Neural crest cell (in vitro differentiated cells): Measurements from ENCODE around the gene FIBCD1. TPM values are rescaled to one million over a fixed set of nuclear protein-coding genes. Genes with fewer than 3 reads are reported as not detected.
A peak's percentile ranks its signal among the peaks of the same experiment; 100 is the strongest.

Source experiments
- DNase-seq: peaks from one replicate; pipeline ENCODE4 v3.0.0; 2021; ENCODE audit warnings: low read depth, mixed read lengths, low spot score
- H3K27ac Mint-ChIP-seq: one replicate; pipeline ENCODE4 v1.8.0; 2021; ENCODE audit warnings: mild to moderate bottlenecking, mixed read lengths; ENCODE audit not compliant: unreplicated experiment
- H3K27me3 Mint-ChIP-seq: 2 replicates; pipeline ENCODE4 v1.8.0; 2021; ENCODE audit warnings: low read depth, mild to moderate bottlenecking, mixed read lengths
- H3K36me3 Mint-ChIP-seq: 2 replicates; pipeline ENCODE4 v1.8.0; 2021; ENCODE audit warnings: low read depth, mild to moderate bottlenecking, mixed read lengths
- H3K4me1 Mint-ChIP-seq: 2 replicates; pipeline ENCODE4 v1.8.0; 2021; ENCODE audit warnings: mixed read lengths
- H3K4me3 Mint-ChIP-seq: one replicate; pipeline ENCODE4 v1.8.0; 2021; ENCODE audit warnings: mild to moderate bottlenecking, mixed read lengths
- H3K9me3 Mint-ChIP-seq: 2 replicates; pipeline ENCODE4 v1.8.0; 2021; ENCODE audit warnings: mixed read lengths
- total RNA-seq: library from RNA; stranded (reverse); gene quantifications from 2 replicates; pipeline ENCODE4 v1.2.1, GENCODE V29; 2021
- TF ChIP-seq, protein P1 (sequence below): fragments of 200-600 bp; sonication (generic); conservative IDR thresholded peaks from 2 replicates; pipeline ENCODE4 v1.5.0; 2021; ENCODE audit warnings: antibody characterized with exemption, mild to moderate bottlenecking

The FIBCD1 gene
- total RNA-seq, 1 donor from 2014 or later: 0.23 TPM

DNA sequence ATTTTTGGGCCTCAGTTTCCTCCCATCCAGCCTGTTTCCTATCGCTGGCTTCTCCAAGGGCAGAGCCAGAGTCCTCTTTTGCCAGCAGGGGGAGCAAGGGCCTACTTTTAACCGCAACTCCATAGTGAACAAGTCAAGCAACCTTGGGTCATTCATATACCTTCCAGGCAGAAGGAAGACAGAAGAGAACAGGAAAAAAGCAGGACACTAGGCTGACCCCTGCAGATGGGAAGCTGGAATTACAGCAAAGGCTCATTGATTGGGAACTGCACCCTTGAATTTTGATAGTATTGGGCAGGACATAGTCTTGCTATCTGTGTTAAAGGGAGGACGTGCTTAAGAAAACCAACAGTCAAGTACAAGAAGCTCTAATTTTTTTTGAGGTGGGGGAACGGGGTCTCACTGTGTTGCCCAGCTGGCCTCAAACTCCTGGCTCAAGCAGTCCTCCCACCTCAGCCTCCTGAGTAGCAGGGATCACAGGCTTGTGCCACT is 72.5 kb downstream of the FIBCD1 start:
- H3K36me3 Mint-ChIP-seq: no peaks in the 10 kb centered on the region
- peaks cover 30% of the 10 kb centered on the region for H3K4me1 Mint-ChIP-seq
- no peaks in the 10 kb centered on the region for H3K27me3 Mint-ChIP-seq
- H3K27ac Mint-ChIP-seq: no peak overlapping the region
- DNase-seq: peak; percentile 86
- no peaks in the 10 kb centered on the region for H3K9me3 Mint-ChIP-seq
- no peak overlapping the region for H3K4me3 Mint-ChIP-seq
- TF ChIP-seq, protein P1, sequence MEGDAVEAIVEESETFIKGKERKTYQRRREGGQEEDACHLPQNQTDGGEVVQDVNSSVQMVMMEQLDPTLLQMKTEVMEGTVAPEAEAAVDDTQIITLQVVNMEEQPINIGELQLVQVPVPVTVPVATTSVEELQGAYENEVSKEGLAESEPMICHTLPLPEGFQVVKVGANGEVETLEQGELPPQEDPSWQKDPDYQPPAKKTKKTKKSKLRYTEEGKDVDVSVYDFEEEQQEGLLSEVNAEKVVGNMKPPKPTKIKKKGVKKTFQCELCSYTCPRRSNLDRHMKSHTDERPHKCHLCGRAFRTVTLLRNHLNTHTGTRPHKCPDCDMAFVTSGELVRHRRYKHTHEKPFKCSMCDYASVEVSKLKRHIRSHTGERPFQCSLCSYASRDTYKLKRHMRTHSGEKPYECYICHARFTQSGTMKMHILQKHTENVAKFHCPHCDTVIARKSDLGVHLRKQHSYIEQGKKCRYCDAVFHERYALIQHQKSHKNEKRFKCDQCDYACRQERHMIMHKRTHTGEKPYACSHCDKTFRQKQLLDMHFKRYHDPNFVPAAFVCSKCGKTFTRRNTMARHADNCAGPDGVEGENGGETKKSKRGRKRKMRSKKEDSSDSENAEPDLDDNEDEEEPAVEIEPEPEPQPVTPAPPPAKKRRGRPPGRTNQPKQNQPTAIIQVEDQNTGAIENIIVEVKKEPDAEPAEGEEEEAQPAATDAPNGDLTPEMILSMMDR: peak; percentile 96

DNA sequence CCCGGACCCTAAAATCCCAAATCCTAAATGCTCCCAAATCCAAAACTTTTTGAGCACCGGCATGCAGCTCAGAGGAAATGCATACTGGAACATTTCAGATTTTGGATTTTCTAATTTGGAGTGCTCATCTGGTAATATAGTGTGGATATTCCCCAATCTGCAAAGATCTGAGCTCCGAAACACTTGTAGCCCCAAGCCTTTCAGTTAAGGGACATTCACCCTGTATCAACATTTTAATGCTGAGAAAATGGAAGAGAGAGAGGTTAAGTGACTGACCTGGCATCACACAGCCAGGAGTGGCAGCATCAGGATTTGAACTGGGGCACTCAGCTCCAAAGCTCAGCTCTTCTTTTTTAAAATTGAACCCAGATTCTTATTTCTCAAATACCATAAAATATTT is 73.1 kb downstream of the FIBCD1 start:
- Mint-ChIP-seq H3K9me3 (no peaks in the 10 kb centered on the region), H3K4me1 (peaks cover 28% of the 10 kb centered on the region), H3K36me3 (no peaks in the 10 kb centered on the region), H3K27ac (no peak overlapping the region), H3K27me3 (no peaks in the 10 kb centered on the region), H3K4me3 (no peak overlapping the region)
- DNase-seq: no peak
- TF ChIP-seq, protein P1: no peak

DNA sequence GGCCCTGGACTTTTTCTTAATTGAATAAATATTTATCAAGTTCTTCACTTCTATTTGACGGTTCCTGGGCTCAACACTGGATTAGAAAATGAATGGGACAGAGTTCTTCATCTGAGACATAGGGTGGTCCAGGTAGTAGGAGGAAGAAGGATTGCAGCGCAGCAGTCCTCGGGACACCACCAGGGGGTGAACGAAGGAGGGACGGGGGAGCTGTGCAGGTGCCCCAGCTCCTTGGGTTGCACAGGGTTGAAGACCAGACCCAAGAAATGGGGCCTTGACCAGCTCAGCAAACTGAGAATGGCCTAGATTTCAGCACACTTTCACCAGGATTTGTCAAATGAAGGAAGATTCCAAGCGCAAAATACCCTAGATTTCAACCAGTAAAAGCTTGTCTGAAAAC is 74.5 kb downstream of the FIBCD1 start:
- no peak for DNase-seq
- Mint-ChIP-seq H3K27ac (peak overlapping the region; percentile 70), H3K9me3 (no peaks in the 10 kb centered on the region), H3K27me3 (no peaks in the 10 kb centered on the region), H3K36me3 (no peaks in the 10 kb centered on the region), H3K4me1 (peaks cover 28% of the 10 kb centered on the region), H3K4me3 (no peak overlapping the region)
- TF ChIP-seq, protein P1: no peak

DNA sequence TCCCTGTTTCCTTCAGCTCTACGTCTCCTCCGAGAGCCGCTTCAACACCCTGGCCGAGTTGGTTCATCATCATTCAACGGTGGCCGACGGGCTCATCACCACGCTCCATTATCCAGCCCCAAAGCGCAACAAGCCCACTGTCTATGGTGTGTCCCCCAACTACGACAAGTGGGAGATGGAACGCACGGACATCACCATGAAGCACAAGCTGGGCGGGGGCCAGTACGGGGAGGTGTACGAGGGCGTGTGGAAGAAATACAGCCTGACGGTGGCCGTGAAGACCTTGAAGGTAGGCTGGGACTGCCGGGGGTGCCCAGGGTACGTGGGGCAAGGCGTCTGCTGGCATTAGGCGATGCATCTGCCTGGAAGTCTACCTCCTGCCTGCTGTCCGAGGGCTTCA is 76.3 kb downstream of the FIBCD1 start:
- no peak for DNase-seq
- no peaks in the 10 kb centered on the region for H3K36me3 Mint-ChIP-seq
- peaks cover 32% of the 10 kb centered on the region for H3K4me1 Mint-ChIP-seq
- H3K27me3 Mint-ChIP-seq: no peaks in the 10 kb centered on the region
- no peak overlapping the region for H3K27ac Mint-ChIP-seq
- H3K9me3 Mint-ChIP-seq: no peaks in the 10 kb centered on the region
- TF ChIP-seq, protein P1: no peak
- H3K4me3 Mint-ChIP-seq: no peak overlapping the region

DNA sequence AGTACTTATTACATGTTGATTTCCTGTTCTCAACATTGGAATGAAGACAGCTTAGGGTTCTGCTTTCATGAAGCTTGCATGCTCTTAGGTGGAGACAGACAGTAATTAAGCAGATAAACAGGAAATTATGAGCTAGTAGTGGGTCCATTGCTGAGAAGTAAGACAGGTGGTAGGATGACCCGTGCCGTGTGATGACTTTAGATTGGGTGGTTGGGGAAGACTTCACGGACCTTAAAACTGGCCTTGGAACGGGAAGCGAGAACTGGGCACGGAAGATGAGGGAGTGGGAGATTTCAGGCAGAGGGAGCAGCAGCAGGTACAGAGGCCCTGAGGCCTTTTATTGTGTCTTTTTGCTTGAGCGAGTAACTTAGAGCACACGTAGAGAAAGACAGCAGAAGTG is 76.8 kb downstream of the FIBCD1 start:
- no peak for DNase-seq
- H3K36me3 Mint-ChIP-seq: no peaks in the 10 kb centered on the region
- H3K4me1 Mint-ChIP-seq: peaks cover 37% of the 10 kb centered on the region
- TF ChIP-seq, protein P1: no peak
- no peak overlapping the region for H3K4me3 Mint-ChIP-seq
- H3K27ac Mint-ChIP-seq: no peak overlapping the region
- no peaks in the 10 kb centered on the region for H3K27me3 Mint-ChIP-seq
- no peaks in the 10 kb centered on the region for H3K9me3 Mint-ChIP-seq
